ENCODE results near the gene DAD1.
"Not testable (repeated sequence)": the region's sequence is repeated elsewhere in the genome, so short reads cannot be mapped to it uniquely, and the experiment has no call there.

Gene DAD1

GRCh38 chr14:22594156-22594716 is 5.2 kb upstream of the DAD1 start:
- DNase-seq (ENCODE audit: insufficient read length, low spot score) (no peak), FAIRE-seq (no peak)
- TF ChIP-seq CTCF (IDR thresholded peaks at IDR 0.05; ENCODE audit: insufficient read depth, missing control alignments) = no peak

GRCh38 chr14:22593601-22594000 is 4.6 kb upstream of the DAD1 start:
- FAIRE-seq (no peak), DNase-seq (ENCODE audit: insufficient read length, low spot score) (no peak)
- no peak for TF ChIP-seq CTCF (IDR thresholded peaks at IDR 0.05; ENCODE audit: insufficient read depth, missing control alignments)

GRCh38 chr14:22593189-22593588 is 4.2 kb upstream of the DAD1 start:
- no peak for TF ChIP-seq CTCF (IDR thresholded peaks at IDR 0.05; ENCODE audit: insufficient read depth, missing control alignments)
- FAIRE-seq (no peak), DNase-seq (ENCODE audit: insufficient read length, low spot score) (no peak)

- TF ChIP-seq CTCF (IDR thresholded peaks at IDR 0.05; ENCODE audit: insufficient read depth, missing control alignments) = no peak
- FAIRE-seq = no peak
- no peak for DNase-seq (ENCODE audit: insufficient read length, low spot score)
Observed at GRCh38 chr14:22588526-22589095, 413 bp downstream of the DAD1 start.

- not testable (repeated sequence) for FAIRE-seq
Observed at GRCh38 chr14:22587677-22588422, 1.2 kb downstream of the DAD1 start.

GRCh38 chr14:22587247-22587646 is 1.8 kb downstream of the DAD1 start:
- TF ChIP-seq CTCF (IDR thresholded peaks at IDR 0.05; ENCODE audit: insufficient read depth, missing control alignments) = no peak
- DNase-seq (ENCODE audit: insufficient read length, low spot score) (no peak), FAIRE-seq (no peak)

More at GRCh38 chr14:22587677-22588422, 1.2 kb downstream of the DAD1 start:
- DNase-seq (ENCODE audit: insufficient read length, low spot score) = not testable (repeated sequence)

- no peak for TF ChIP-seq CTCF (IDR thresholded peaks at IDR 0.05; ENCODE audit: insufficient read depth, missing control alignments)
- DNase-seq (ENCODE audit: insufficient read length, low spot score) (no peak), FAIRE-seq (no peak)
Observed at GRCh38 chr14:22583994-22584393, 5.0 kb downstream of the DAD1 start.
